Measurements from ENCODE around the gene PTPRJ.

GRCh38 chr11:48180627-48181026 lies 200.3 kb downstream of the PTPRJ start:
- TF ChIP-seq USF2 (CRISPR knock-in tag; IDR thresholded peaks at IDR 0.05) = no peak
- TF ChIP-seq POLR2AphosphoS5 (IDR thresholded peaks at IDR 0.05; ENCODE audit: control insufficient read depth, insufficient read depth, low read depth, low read length) = no peak
- TF ChIP-seq SMARCE1 (IDR thresholded peaks at IDR 0.05) = no peak
- TF ChIP-seq RAD51 (IDR thresholded peaks at IDR 0.05; ENCODE audit: borderline replicate concordance, low read depth) = no peak

All from K562 (cell line).